HG03108 (cell line): Measurements from ENCODE around the gene RAPGEF6.
"Not testable (repeated sequence)": the region's sequence is repeated elsewhere in the genome, so short reads cannot be mapped to it uniquely, and the experiment has no call there.

Experiments
- ATAC-seq: cut with Tn5 transposase; IDR thresholded peaks from one replicate; pipeline ENCODE4 v1.9.1; 2021; ENCODE audit warnings: moderate library complexity; ENCODE audit not compliant: unreplicated experiment

RAPGEF6 gene

GRCh38 chr5:131389869-131390265 lies 245.2 kb downstream of the RAPGEF6 start:
- ATAC-seq, result no peak

GRCh38 chr5:131389096-131389868 lies 245.7 kb downstream of the RAPGEF6 start:
- ATAC-seq, result no peak

DNA sequence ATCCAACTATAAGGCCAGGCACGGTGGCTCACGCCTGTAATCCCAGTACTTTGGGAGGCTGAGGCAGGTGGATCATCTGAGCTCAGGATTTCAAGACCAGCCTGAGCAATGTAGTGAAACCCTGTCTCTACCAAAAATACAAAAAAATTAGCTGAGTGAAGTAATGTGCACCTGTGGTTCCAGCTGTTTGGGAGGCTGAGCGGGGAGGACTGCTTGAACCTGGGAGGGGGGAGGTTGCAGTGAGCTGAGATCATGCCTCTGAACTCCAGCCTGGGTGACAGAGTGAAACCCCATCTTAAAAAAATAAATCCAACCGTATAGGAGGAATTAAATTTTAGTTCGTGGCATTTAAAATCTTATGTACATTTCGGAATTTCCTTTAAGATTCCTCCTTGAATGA lies 247.8 kb downstream of the RAPGEF6 start:
- ATAC-seq, result no peak

GRCh38 chr5:131386779-131387178 lies 248.2 kb downstream of the RAPGEF6 start:
- no peak for ATAC-seq

DNA sequence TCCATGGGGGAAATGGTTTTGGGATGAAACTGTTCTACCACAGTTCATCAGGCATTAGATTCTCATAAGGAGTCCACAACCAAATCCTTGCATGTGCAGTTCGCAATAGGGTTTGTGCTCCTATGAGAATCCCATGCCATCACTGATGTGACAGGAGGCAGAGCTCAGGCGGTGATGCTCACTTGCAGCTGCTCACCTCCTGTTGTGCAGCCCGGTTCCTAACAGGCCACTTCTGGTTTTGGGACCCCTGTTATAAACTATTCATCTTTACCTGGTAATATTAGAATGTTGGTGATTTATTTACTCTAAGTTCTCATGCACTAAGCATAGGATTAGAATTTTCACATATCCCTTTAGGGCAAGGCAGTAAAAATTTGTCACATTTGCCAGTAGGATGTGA lies 248.9 kb downstream of the RAPGEF6 start:
- ATAC-seq, result no peak

- ATAC-seq, result no peak
Observed at GRCh38 chr5:131384616-131385214, 250.3 kb downstream of the RAPGEF6 start.

- no peak for ATAC-seq
Observed at GRCh38 chr5:131384173-131384572, 250.9 kb downstream of the RAPGEF6 start.

DNA sequence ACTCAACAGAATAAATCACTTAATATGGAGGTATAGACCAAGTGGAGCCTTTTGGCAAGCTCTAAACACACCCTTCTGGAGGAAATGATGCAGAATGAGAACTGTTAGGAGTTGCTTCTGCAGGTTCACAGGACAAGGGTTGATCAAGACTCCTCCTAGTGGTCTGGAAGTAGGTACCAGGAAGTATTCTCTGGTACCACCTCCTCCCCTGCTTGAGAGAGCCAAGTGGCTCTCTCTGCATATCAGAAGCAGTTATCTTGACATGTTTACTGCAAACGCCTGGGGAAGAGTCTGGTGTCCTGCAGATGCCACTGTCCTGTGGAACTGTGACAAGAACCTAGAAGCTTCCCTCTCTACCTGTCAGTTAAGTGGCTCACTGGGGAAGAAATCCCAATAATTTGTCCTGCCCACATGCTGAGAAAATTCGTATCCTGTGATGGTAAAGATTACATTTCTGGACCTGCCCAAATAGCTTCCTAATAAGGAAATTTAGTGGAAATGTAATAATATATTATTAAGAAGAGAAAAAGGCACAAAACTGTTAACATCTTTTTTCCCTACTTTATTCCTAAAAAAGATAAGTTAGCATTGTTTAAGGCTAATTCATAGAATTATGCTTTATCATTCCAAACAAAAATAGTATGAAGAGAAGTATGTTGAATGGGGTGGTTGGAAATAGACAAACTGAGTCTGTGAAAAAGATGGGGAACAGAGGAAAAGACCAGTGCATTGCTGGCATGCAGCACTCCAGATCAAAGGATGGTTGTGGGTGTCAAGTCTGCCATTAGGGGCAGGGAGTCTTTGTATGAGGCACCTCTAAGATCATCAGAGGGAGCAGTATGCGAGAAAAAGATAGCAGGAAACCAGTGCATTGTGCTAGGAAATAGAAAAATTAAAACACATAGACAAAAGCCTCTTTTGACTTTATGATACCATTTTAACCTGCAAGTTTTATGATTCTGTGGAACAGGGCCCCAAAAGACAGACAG lies 252.3 kb downstream of the RAPGEF6 start:
- peak; percentile 47 for ATAC-seq

DNA sequence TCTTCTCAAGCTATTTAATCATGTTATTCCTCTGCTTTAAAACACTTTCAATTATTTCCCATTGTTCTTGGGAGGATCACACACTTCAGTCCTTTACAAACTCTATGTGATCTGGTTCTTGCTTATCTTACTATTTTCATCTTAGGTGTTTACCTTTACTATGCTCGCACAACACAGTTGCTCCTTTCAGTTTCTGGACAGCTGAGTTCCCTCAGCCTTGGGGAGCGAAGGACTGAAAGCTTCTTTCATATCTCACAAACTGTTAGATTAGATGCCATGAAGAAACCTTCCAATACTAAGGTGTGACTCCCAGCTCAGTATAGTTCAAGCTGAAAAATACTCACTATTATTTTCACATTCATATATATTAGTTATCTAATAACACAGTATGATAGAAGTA lies 253.3 kb downstream of the RAPGEF6 start:
- peak; percentile 55 for ATAC-seq

GRCh38 chr5:131381021-131381420 lies 254.0 kb downstream of the RAPGEF6 start:
- no peak for ATAC-seq

DNA sequence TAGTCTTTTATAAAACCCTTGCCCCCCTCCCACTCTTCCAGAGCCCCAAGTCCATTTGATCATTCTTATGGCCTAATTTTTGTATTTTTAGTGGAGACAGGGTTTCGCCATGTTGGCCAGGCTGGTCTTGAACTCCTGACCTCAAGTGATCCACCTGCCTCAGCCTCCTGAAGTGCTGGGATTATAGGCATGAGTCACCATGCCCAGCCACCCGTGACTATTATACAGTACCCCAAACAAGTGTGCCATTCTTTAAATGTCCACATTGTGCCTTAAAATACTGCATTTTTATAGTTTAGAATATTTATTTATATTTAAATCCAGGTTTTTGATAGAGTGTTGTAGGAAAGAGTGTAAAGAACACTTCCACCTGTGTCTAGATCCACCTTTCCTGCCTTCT lies 254.8 kb downstream of the RAPGEF6 start:
- not testable (repeated sequence) for ATAC-seq

DNA sequence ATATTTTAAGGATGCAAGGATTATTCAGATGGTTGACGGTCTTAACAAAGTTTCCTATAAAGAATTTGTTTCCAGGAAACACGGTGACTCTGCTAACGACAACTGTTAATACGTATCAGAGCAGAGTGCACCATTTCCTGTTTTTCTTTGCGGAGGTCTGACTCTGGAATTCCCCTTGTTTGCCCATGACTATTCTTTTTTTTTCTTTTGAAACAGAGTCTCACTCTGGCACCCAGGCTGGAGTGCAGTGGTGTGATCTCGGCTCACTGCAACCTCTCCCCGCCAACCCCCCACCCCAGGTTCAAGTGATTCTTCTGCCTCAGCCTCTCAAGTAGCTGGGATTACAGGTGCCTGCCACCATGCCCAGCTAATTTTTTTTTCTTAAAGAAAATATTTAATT lies 255.3 kb downstream of the RAPGEF6 start:
- ATAC-seq, result peak; percentile 37

- no peak for ATAC-seq
Observed at GRCh38 chr5:131378721-131379541, 256.1 kb downstream of the RAPGEF6 start.

DNA sequence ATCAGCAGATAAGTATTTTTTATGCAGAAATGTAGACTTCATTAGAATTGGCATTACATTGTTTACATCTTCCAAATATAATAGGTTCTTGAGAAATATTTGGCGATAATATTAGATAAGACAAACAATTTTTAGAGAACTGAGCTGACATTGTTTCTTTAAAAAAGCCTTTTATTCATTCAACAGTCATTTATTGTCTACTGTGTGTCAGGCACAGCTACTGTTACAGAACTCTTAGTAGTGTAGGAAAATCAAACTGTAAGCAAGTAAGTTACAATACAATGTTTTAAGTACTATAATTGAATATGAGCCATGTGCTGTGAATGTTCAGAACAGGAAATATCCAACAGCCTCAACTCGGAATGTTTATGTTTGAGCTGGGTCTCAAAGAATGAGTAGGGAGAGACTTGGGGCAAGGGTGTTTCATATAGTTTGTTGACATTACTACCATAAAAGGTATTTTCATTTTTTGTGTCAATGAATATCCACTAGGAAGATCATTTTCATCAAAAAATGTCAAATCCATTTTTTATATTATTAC lies 257.2 kb downstream of the RAPGEF6 start:
- no peak for ATAC-seq

- ATAC-seq, result no peak
Observed at GRCh38 chr5:131377346-131377745, 257.7 kb downstream of the RAPGEF6 start.

DNA sequence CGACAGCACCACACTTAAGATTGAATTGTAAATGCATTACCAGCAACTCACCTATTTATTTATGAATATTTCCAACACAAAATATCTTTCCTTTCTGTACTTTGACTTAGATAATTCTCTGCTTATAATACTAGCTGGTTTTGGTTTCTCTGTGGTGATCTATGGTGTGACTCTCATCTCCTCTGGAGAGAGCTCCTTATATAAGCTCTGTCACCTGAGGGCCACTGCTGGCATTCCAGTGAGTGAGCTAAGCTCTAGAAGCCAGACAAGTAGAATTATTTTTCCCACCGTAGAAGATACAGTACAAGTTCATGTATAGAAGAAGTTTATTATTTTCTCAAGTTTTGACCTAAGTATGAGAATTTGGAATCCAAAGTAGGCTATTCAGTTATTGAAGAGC lies 259.7 kb downstream of the RAPGEF6 start:
- ATAC-seq, result no peak
